Astrocyte (in vitro differentiated cells and primary cell): ENCODE measurements around the gene SLC1A1. TPM values are rescaled to one million over a fixed set of nuclear protein-coding genes. Genes with fewer than 3 reads are reported as not detected.

Source experiments
- DNase-seq: peaks from one replicate; pipeline ENCODE4 v3.0.0-alpha.2; 2010; ENCODE audit warnings: low read depth
- FAIRE-seq: peaks from 2 replicates; lab custom pipeline; 2011; peaks lifted over from hg19 to GRCh38; lab: Jason Lieb, UNC
- H2AFZ ChIP-seq: 2 replicates; pipeline ENCODE4 v1.6.0; 2012; ENCODE audit warnings: low read depth, low read length, inconsistent platforms
- H3K27ac ChIP-seq: 2 replicates; pipeline ENCODE4 v1.5.1; 2011; ENCODE audit warnings: low read depth, low read length, inconsistent platforms
- H3K27me3 ChIP-seq: 2 replicates; pipeline ENCODE4 v1.6.0; 2011; ENCODE audit warnings: low read length, inconsistent platforms; ENCODE audit not compliant: insufficient read depth
- H3K36me3 ChIP-seq: 2 replicates; pipeline ENCODE4 v1.5.1; 2011; ENCODE audit warnings: low read length, inconsistent platforms; ENCODE audit not compliant: insufficient read depth
- H3K4me1 ChIP-seq: 2 replicates; pipeline ENCODE4 v1.5.1; 2011; ENCODE audit warnings: low read length, inconsistent platforms; ENCODE audit not compliant: insufficient read depth
- H3K4me2 ChIP-seq: 2 replicates; pipeline ENCODE4 v1.6.0; 2012; ENCODE audit warnings: low read length, inconsistent platforms
- H3K4me3 ChIP-seq: 2 replicates; pipeline ENCODE4 v1.5.1; 2011; ENCODE audit warnings: low read depth, mild to moderate bottlenecking, low read length, inconsistent platforms; ENCODE audit not compliant: insufficient read depth
- H3K79me2 ChIP-seq: 2 replicates; pipeline ENCODE4 v1.6.0; 2012; ENCODE audit warnings: mild to moderate bottlenecking, low read length, inconsistent platforms; ENCODE audit not compliant: insufficient read depth
- H3K9ac ChIP-seq: 2 replicates; pipeline ENCODE4 v1.6.0; 2012; ENCODE audit warnings: mild to moderate bottlenecking, low read length, inconsistent platforms
- H3K9me3 ChIP-seq: 2 replicates; pipeline ENCODE4 v1.5.1; 2012; ENCODE audit warnings: low read depth, mild to moderate bottlenecking, low read length, inconsistent platforms; ENCODE audit not compliant: insufficient read depth
- H4K20me1 ChIP-seq: 2 replicates; pipeline ENCODE4 v1.6.0; 2012; ENCODE audit warnings: low read length, inconsistent platforms; ENCODE audit not compliant: insufficient read depth
- H3K27ac Mint-ChIP-seq: one replicate; pipeline ENCODE4 v1.8.0; 2021; ENCODE audit warnings: mild to moderate bottlenecking, mixed read lengths; ENCODE audit not compliant: unreplicated experiment
- H3K27me3 Mint-ChIP-seq: one replicate; pipeline ENCODE4 v1.8.0; 2021; ENCODE audit warnings: low read depth, mixed read lengths; ENCODE audit not compliant: unreplicated experiment
- H3K36me3 Mint-ChIP-seq: one replicate; pipeline ENCODE4 v1.8.0; 2021; ENCODE audit warnings: low read depth, mixed read lengths; ENCODE audit not compliant: unreplicated experiment
- H3K4me1 Mint-ChIP-seq: one replicate; pipeline ENCODE4 v1.8.0; 2021; ENCODE audit warnings: low read depth, mixed read lengths; ENCODE audit not compliant: unreplicated experiment
- H3K4me3 Mint-ChIP-seq: one replicate; pipeline ENCODE4 v1.8.0; 2021; ENCODE audit warnings: mild to moderate bottlenecking, moderate library complexity, mixed read lengths; ENCODE audit not compliant: unreplicated experiment
- H3K9me3 Mint-ChIP-seq: one replicate; pipeline ENCODE4 v1.8.0; 2021; ENCODE audit warnings: mild to moderate bottlenecking, mixed read lengths; ENCODE audit not compliant: unreplicated experiment
- EZH2 ChIP-seq: IDR thresholded peaks from 2 replicates; pipeline ENCODE4 v1.6.1; 2012; ENCODE audit warnings: mild to moderate bottlenecking, low read length, inconsistent platforms; ENCODE audit not compliant: insufficient read depth
- total RNA-seq: library from RNA; stranded (reverse); gene quantifications from 2 replicates; pipeline ENCODE4 v1.2.1, GENCODE V29; 2021
- TF ChIP-seq, protein P1 (sequence below): IDR thresholded peaks from 2 replicates; pipeline ENCODE4 v1.5.1; 2011; ENCODE audit warnings: low read depth, mild to moderate bottlenecking, inconsistent platforms, low read length, moderate library complexity; ENCODE audit not compliant: insufficient read depth

The SLC1A1 gene
- total RNA-seq, 1 donor from 2014 or later, result 6.7 TPM

- Mint-ChIP-seq H3K4me1 (peaks cover 3% of the 10 kb centered on the region), H3K9me3 (no peaks in the 10 kb centered on the region), H3K4me3 (no peak overlapping the region), H3K27ac (no peak overlapping the region), H3K27me3 (no peaks in the 10 kb centered on the region), H3K36me3 (peaks cover 5% of the 10 kb centered on the region)
- H2AFZ ChIP-seq, result no peak overlapping the region
- no peaks in the 10 kb centered on the region for H4K20me1 ChIP-seq
- no peaks in the 10 kb centered on the region for H3K36me3 ChIP-seq
- H3K9me3 ChIP-seq, result no peaks in the 10 kb centered on the region
- no peak for DNase-seq
- H3K4me3 ChIP-seq, result no peak overlapping the region
- H3K4me1 ChIP-seq, result no peaks in the 10 kb centered on the region
- H3K79me2 ChIP-seq, result no peaks in the 10 kb centered on the region
- no peak for FAIRE-seq
- H3K27me3 ChIP-seq, result no peaks in the 10 kb centered on the region
- no peak overlapping the region for H3K4me2 ChIP-seq
- H3K9ac ChIP-seq, result no peak overlapping the region
- TF ChIP-seq, protein P1, sequence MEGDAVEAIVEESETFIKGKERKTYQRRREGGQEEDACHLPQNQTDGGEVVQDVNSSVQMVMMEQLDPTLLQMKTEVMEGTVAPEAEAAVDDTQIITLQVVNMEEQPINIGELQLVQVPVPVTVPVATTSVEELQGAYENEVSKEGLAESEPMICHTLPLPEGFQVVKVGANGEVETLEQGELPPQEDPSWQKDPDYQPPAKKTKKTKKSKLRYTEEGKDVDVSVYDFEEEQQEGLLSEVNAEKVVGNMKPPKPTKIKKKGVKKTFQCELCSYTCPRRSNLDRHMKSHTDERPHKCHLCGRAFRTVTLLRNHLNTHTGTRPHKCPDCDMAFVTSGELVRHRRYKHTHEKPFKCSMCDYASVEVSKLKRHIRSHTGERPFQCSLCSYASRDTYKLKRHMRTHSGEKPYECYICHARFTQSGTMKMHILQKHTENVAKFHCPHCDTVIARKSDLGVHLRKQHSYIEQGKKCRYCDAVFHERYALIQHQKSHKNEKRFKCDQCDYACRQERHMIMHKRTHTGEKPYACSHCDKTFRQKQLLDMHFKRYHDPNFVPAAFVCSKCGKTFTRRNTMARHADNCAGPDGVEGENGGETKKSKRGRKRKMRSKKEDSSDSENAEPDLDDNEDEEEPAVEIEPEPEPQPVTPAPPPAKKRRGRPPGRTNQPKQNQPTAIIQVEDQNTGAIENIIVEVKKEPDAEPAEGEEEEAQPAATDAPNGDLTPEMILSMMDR, result no peak
- TF ChIP-seq EZH2, result no peak
- H3K27ac ChIP-seq, result no peak overlapping the region
Measured at GRCh38 chr9:4615778-4616177, 125.5 kb downstream of the SLC1A1 start.

DNA sequence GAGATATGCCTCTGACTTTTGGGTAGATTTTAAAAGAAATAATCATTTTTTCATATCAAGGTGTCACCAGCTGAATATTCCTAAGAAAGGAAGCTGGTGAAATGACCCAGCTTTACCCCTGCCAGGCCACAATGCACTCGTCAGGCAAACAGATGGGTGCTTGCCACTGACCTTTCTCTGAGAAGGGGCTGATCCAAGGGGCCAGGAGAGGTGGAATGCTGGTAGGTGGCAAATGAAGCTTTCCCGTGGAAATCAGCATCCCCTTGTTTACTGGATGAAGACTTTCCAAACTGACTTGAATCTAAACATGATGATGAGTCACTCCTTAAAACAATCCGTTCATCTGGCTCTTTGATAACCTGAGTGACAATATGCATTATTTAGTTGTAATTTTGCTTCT is 127.5 kb downstream of the SLC1A1 start:
- no peak for FAIRE-seq
- Histone ChIP-seq H3K9me3 (no peaks in the 10 kb centered on the region), H2AFZ (no peak overlapping the region), H3K27ac (no peak overlapping the region), H4K20me1 (no peaks in the 10 kb centered on the region), H3K36me3 (no peaks in the 10 kb centered on the region), H3K9ac (no peak overlapping the region), H3K79me2 (no peaks in the 10 kb centered on the region), H3K27me3 (no peaks in the 10 kb centered on the region), H3K4me1 (no peaks in the 10 kb centered on the region), H3K4me2 (no peak overlapping the region), H3K4me3 (no peak overlapping the region)
- Mint-ChIP-seq H3K4me3 (no peak overlapping the region), H3K27me3 (no peaks in the 10 kb centered on the region), H3K4me1 (peaks cover 8% of the 10 kb centered on the region), H3K9me3 (no peaks in the 10 kb centered on the region), H3K27ac (no peak overlapping the region), H3K36me3 (peaks cover 5% of the 10 kb centered on the region)
- TF ChIP-seq, protein P1, result no peak
- no peak for TF ChIP-seq EZH2
- no peak for DNase-seq

GRCh38 chr9:4618700-4619099 is 128.4 kb downstream of the SLC1A1 start:
- TF ChIP-seq EZH2, result no peak
- TF ChIP-seq, protein P1, result no peak
- DNase-seq (no peak), FAIRE-seq (no peak)
- Histone ChIP-seq H3K36me3 (no peaks in the 10 kb centered on the region), H3K79me2 (no peaks in the 10 kb centered on the region), H3K4me3 (no peak overlapping the region), H2AFZ (no peak overlapping the region), H3K27ac (no peak overlapping the region), H4K20me1 (no peaks in the 10 kb centered on the region), H3K9me3 (no peaks in the 10 kb centered on the region), H3K4me1 (no peaks in the 10 kb centered on the region), H3K27me3 (no peaks in the 10 kb centered on the region), H3K4me2 (no peak overlapping the region), H3K9ac (no peak overlapping the region)
- no peaks in the 10 kb centered on the region for H3K9me3 Mint-ChIP-seq
- no peak overlapping the region for H3K4me3 Mint-ChIP-seq
- peaks cover 8% of the 10 kb centered on the region for H3K4me1 Mint-ChIP-seq
- H3K27me3 Mint-ChIP-seq, result no peaks in the 10 kb centered on the region
- peaks cover 5% of the 10 kb centered on the region for H3K36me3 Mint-ChIP-seq
- no peak overlapping the region for H3K27ac Mint-ChIP-seq
